K562 (cell line): ENCODE data around the gene DNAAF3. TPM values are rescaled to one million over a fixed set of nuclear protein-coding genes. Genes with fewer than 3 reads are reported as not detected.

Source experiments
- ATF7 ChIP-seq: fragments of 450-650 bp; IDR thresholded peaks from 2 replicates; pipeline ENCODE4 v1.7.1; 2014; ENCODE audit warnings: mild to moderate bottlenecking, moderate library complexity
- BDP1 ChIP-seq: IDR thresholded peaks from 3 replicates; pipeline ENCODE4 v1.6.1; 2011; ENCODE audit not compliant: insufficient read length, insufficient read depth
- CBFA2T2 ChIP-seq: fragments of 450-650 bp; conservative IDR thresholded peaks from 2 replicates; pipeline ENCODE4 v1.6.1; 2017; ENCODE audit warnings: mild to moderate bottlenecking
- CREBBP ChIP-seq: IDR thresholded peaks from one replicate; pipeline ENCODE4 v1.6.1; 2012; ENCODE audit warnings: low read depth, mild to moderate bottlenecking, control low read depth, inconsistent platforms, low read length
- MXI1 ChIP-seq: IDR thresholded peaks from 2 replicates; pipeline ENCODE4 v1.6.1; 2011; ENCODE audit warnings: low read depth, mild to moderate bottlenecking, improper control_type of control experiment, low read length
- NR1H2 ChIP-seq: sonication (generic); formaldehyde crosslinking; IDR thresholded peaks from 2 replicates; pipeline ENCODE4 v1.4.0; 2020; ENCODE audit warnings: mild to moderate bottlenecking, missing genetic modification reagents
- NRF1 ChIP-seq, 2 experiments: fragments of 450-650 bp; IDR thresholded peaks in 1 of 2; conservative IDR thresholded peaks in 1 of 2; 2 replicates each; pipeline ENCODE4 v1.6.1; 2014; ENCODE audit warnings: mild to moderate bottlenecking in 2 of 2
- PHB ChIP-seq: fragments of 250-450 bp; sonication (Bioruptor Pico); IDR thresholded peaks from 2 replicates; pipeline ENCODE4 v1.5.0; 2021
- SRSF1 ChIP-seq: fragments of 200-400 bp; formaldehyde crosslinking; IDR thresholded peaks from 2 replicates; pipeline ENCODE4 v1.6.1; 2017; ENCODE audit warnings: mild to moderate bottlenecking, low read depth, low read length, moderate library complexity
- TBP ChIP-seq: optimal IDR thresholded peaks from 2 replicates; pipeline ENCODE3; 2011; ENCODE audit warnings: low read depth, low read length, improper control_type of control experiment
- TCF3 ChIP-seq: sonication (generic); formaldehyde crosslinking; IDR thresholded peaks from 2 replicates; pipeline ENCODE4 v1.4.0; 2020; ENCODE audit warnings: mild to moderate bottlenecking, missing genetic modification reagents
- ZBTB17 ChIP-seq: fragments of 450-650 bp; formaldehyde crosslinking; IDR thresholded peaks from 2 replicates; pipeline ENCODE4 v1.4.0; 2020; ENCODE audit warnings: mild to moderate bottlenecking
- ZNF217 ChIP-seq: sonication (generic); formaldehyde crosslinking; IDR thresholded peaks from 2 replicates; pipeline ENCODE4 v1.8.0; 2022; ENCODE audit warnings: mild to moderate bottlenecking, missing genetic modification reagents
- ZNF707 ChIP-seq: fragments of 250-450 bp; sonication (Bioruptor Pico); conservative IDR thresholded peaks from 2 replicates; pipeline ENCODE4 v1.8.0; 2022; ENCODE audit warnings: inconsistent platforms, mild to moderate bottlenecking, moderate library complexity
- ZNF780A ChIP-seq: fragments of 250-450 bp; sonication (Bioruptor Pico); IDR thresholded peaks from 2 replicates; pipeline ENCODE4 v1.5.0; 2021; ENCODE audit warnings: mild to moderate bottlenecking
- ZSCAN32 ChIP-seq: fragments of 450-650 bp; formaldehyde crosslinking; IDR thresholded peaks from 2 replicates; pipeline ENCODE4 v1.4.0; 2020; ENCODE audit warnings: mild to moderate bottlenecking, moderate library complexity
- polyA plus RNA-seq, 8 experiments: library from polyadenylated mRNA; depleted of rRNA in 4 of 8; stranded (reverse) in 5 of 8; unstranded in 3 of 8; fragments of >200 nt; fragmentation: Nextera tagmentation in 2 of 8; fragmentation: Illumina TruSeq in 1 of 8; extraction: Ambion mirVana in 2 of 8; extraction: Trizol in 1 of 8; gene quantifications; 2 replicates each; pipeline versions ENCODE4 v1.2.1 to v1.2.3, GENCODE V29; 2011 to 2014; ENCODE audit warnings: inconsistent platforms in 1 of 8, missing spikeins in 1 of 8
- total RNA-seq, 7 experiments: library from RNA; depleted of rRNA in 6 of 7; stranded (reverse); fragments of >200 nt in 6 of 7; fragmentation: Illumina TruSeq in 2 of 7; extraction: Trizol in 2 of 7; gene quantifications; 2 replicates each; pipeline versions ENCODE4 v1.2.1 to v1.2.3, GENCODE V29; 2011 to 2021; ENCODE audit warnings: low replicate concordance in 1 of 7
- TF ChIP-seq, protein P1 (sequence below): fragments of 450-650 bp; formaldehyde crosslinking; IDR thresholded peaks from 2 replicates; pipeline ENCODE4 v1.4.0; 2022; ENCODE audit warnings: missing genetic modification characterization
- TF ChIP-seq, protein P2 (sequence below): fragments of 250-450 bp; sonication (Bioruptor Pico); IDR thresholded peaks from 2 replicates; pipeline ENCODE4 v1.5.0; 2022; ENCODE audit warnings: mild to moderate bottlenecking
- TF ChIP-seq, protein P3 (sequence below), 2 experiments: fragments of 450-650 bp; IDR thresholded peaks; 2 replicates each; pipeline ENCODE4 v1.6.1; 2018; ENCODE audit warnings: mild to moderate bottlenecking in 2 of 2, low read depth in 1 of 2; ENCODE audit not compliant: partially characterized antibody in 2 of 2
- TF ChIP-seq, protein P4 (sequence below): fragments of 250-450 bp; sonication (Bioruptor Pico); IDR thresholded peaks from 2 replicates; pipeline ENCODE4 v1.4.0; 2020

Gene DNAAF3
- total and polyA plus RNA-seq, 9 of the 15 experiments (the other 6 are each of a cell fraction or from before 2014, with no cell fraction given): 21.6 to 61.5 (median 43.0) TPM

DNA sequence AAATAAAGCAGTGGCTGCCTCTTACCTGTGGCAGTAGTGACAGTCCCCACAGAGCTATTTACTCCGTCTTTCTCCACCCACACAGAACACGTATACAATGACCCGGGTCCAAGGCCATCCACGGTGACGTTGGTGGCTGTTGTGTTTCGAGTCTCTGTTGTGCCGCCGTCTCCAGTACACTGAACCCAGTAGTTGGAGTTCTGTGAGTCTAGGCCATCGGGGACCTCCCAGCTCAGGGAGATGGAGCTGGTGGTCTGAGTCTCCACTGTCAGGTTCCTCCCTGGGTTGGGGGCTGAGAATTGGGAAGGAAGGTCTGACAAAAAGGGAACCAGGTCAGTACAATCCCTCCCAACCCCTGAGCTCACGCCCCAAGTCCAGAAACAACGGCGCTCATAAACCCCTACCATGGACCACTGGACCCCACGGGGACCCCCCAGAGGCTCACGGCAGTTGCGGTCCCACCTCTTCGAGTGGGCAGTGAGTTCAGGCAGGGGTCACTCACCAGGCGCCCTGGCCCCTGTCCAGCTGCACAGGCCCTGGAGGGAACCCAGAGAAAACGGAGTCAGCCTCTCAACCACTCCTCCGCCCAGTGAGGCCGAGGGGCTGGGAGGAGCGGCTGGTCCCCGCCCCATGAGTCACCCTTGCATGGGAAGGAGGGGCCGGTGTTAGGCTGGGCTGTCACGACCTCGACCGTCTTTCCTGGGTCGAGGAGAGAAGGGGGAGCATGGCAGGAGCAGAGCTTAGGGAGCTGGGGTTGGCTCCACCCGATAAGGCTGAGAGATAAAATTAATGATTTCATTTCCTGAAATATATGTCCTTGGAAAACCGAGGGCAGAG is 40.5 kb upstream of the DNAAF3 start (continued):
- no peak for TF ChIP-seq CREBBP
- no peak for TF ChIP-seq ZNF707 (CRISPR knock-in tag)
- TF ChIP-seq MXI1: peak; percentile 40; the same call in 1 of the 2 replicates
- TF ChIP-seq ATF7: peak; percentile 90
- TF ChIP-seq NR1H2 (CRISPR knock-in tag): 0 out of 2 replicates have a peak, but pooled peaks have one; percentile 79
- TF ChIP-seq, protein P1, sequence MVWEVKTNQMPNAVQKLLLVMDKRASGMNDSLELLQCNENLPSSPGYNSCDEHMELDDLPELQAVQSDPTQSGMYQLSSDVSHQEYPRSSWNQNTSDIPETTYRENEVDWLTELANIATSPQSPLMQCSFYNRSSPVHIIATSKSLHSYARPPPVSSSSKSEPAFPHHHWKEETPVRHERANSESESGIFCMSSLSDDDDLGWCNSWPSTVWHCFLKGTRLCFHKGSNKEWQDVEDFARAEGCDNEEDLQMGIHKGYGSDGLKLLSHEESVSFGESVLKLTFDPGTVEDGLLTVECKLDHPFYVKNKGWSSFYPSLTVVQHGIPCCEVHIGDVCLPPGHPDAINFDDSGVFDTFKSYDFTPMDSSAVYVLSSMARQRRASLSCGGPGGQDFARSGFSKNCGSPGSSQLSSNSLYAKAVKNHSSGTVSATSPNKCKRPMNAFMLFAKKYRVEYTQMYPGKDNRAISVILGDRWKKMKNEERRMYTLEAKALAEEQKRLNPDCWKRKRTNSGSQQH (CRISPR knock-in tag): no peak
- peak; percentile 89 for TF ChIP-seq TBP
- TF ChIP-seq ZSCAN32 (CRISPR knock-in tag): no peak
- TF ChIP-seq ZNF780A (CRISPR knock-in tag): no peak
- no peak for TF ChIP-seq PHB (CRISPR knock-in tag)
- TF ChIP-seq, protein P2, sequence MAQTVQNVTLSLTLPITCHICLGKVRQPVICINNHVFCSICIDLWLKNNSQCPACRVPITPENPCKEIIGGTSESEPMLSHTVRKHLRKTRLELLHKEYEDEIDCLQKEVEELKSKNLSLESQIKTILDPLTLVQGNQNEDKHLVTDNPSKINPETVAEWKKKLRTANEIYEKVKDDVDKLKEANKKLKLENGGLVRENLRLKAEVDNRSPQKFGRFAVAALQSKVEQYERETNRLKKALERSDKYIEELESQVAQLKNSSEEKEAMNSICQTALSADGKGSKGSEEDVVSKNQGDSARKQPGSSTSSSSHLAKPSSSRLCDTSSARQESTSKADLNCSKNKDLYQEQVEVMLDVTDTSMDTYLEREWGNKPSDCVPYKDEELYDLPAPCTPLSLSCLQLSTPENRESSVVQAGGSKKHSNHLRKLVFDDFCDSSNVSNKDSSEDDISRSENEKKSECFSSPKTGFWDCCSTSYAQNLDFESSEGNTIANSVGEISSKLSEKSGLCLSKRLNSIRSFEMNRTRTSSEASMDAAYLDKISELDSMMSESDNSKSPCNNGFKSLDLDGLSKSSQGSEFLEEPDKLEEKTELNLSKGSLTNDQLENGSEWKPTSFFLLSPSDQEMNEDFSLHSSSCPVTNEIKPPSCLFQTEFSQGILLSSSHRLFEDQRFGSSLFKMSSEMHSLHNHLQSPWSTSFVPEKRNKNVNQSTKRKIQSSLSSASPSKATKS (CRISPR knock-in tag): no peak
- TF ChIP-seq ZNF217: no peak
- TF ChIP-seq TCF3 (CRISPR knock-in tag): no peak; the same call in 1 of the 2 replicates
- TF ChIP-seq BDP1: no peak
- TF ChIP-seq, protein P3, sequence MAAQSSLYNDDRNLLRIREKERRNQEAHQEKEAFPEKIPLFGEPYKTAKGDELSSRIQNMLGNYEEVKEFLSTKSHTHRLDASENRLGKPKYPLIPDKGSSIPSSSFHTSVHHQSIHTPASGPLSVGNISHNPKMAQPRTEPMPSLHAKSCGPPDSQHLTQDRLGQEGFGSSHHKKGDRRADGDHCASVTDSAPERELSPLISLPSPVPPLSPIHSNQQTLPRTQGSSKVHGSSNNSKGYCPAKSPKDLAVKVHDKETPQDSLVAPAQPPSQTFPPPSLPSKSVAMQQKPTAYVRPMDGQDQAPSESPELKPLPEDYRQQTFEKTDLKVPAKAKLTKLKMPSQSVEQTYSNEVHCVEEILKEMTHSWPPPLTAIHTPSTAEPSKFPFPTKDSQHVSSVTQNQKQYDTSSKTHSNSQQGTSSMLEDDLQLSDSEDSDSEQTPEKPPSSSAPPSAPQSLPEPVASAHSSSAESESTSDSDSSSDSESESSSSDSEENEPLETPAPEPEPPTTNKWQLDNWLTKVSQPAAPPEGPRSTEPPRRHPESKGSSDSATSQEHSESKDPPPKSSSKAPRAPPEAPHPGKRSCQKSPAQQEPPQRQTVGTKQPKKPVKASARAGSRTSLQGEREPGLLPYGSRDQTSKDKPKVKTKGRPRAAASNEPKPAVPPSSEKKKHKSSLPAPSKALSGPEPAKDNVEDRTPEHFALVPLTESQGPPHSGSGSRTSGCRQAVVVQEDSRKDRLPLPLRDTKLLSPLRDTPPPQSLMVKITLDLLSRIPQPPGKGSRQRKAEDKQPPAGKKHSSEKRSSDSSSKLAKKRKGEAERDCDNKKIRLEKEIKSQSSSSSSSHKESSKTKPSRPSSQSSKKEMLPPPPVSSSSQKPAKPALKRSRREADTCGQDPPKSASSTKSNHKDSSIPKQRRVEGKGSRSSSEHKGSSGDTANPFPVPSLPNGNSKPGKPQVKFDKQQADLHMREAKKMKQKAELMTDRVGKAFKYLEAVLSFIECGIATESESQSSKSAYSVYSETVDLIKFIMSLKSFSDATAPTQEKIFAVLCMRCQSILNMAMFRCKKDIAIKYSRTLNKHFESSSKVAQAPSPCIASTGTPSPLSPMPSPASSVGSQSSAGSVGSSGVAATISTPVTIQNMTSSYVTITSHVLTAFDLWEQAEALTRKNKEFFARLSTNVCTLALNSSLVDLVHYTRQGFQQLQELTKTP (IDR thresholded peaks at IDR 0.05; ENCODE audit: low read depth in 1 of 2, partially characterized antibody in 2 of 2): peak in 1 of 2 experiments; percentile 38
- TF ChIP-seq, protein P4, sequence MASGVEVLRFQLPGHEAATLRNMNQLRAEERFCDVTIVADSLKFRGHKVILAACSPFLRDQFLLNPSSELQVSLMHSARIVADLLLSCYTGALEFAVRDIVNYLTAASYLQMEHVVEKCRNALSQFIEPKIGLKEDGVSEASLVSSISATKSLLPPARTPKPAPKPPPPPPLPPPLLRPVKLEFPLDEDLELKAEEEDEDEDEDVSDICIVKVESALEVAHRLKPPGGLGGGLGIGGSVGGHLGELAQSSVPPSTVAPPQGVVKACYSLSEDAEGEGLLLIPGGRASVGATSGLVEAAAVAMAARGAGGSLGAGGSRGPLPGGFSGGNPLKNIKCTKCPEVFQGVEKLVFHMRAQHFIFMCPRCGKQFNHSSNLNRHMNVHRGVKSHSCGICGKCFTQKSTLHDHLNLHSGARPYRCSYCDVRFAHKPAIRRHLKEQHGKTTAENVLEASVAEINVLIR (CRISPR knock-in tag): no peak
- peak; percentile 49 to 59; a peak in 3 of 4 replicates for TF ChIP-seq NRF1 (conservative IDR thresholded peaks at IDR 0.05 in 1 of 2, IDR thresholded peaks at IDR 0.05 in 1 of 2)
- no peak for TF ChIP-seq SRSF1
- TF ChIP-seq CBFA2T2: 0 out of 2 replicates have a peak, but pooled peaks have one; percentile 23
- peak; percentile 88 for TF ChIP-seq ZBTB17 (CRISPR knock-in tag)
